Activated T-helper 2 cell treated with anti-CD3 and anti-CD28 coated beads, Interferon-gamma antibody, Interleukin-2, Interleukin-4, amounts not matched to agents 10 μg/mL and 5 μg/mL and 100 μg/mL, durations not matched to agents 14 hours and 24 hours and 36 hours (primary cell): ENCODE data around the gene IFT81. TPM values are rescaled to one million over a fixed set of nuclear protein-coding genes. Genes with fewer than 3 reads are reported as not detected.

Source experiments
- DNase-seq: peaks from one replicate; pipeline ENCODE4 v3.0.0; 2021; ENCODE audit warnings: low spot score
- H3K27ac Mint-ChIP-seq: one replicate; pipeline ENCODE4 v1.8.0; 2021; ENCODE audit warnings: mixed read lengths
- H3K27me3 Mint-ChIP-seq: one replicate; pipeline ENCODE4 v1.8.0; 2021; ENCODE audit warnings: low read depth, mixed read lengths
- H3K36me3 Mint-ChIP-seq: one replicate; pipeline ENCODE4 v1.8.0; 2021; ENCODE audit warnings: low read depth, mixed read lengths
- H3K4me1 Mint-ChIP-seq: one replicate; pipeline ENCODE4 v1.8.0; 2021; ENCODE audit warnings: low read depth, mixed read lengths
- H3K4me3 Mint-ChIP-seq: one replicate; pipeline ENCODE4 v1.8.0; 2021; ENCODE audit warnings: low read depth, mild to moderate bottlenecking, moderate library complexity, mixed read lengths
- H3K9me3 Mint-ChIP-seq: one replicate; pipeline ENCODE4 v1.8.0; 2021; ENCODE audit warnings: mixed read lengths
- intact Hi-C: fragments of 100-400 bp; cut with micrococcal nuclease; formaldehyde crosslinking; loops from one replicate; pipeline ENCODE4 v1.15.1; 2023
- total RNA-seq: library from RNA; stranded (reverse); gene quantifications from 2 replicates; pipeline ENCODE4 v1.2.3, GENCODE V29; 2022

Gene IFT81
- total RNA-seq, 1 donor from 2014 or later = 1.3 TPM

GRCh38 chr12:110141389-110141788 lies 17.2 kb downstream of the IFT81 start:
- Mint-ChIP-seq H3K27me3 (no peaks in the 10 kb centered on the region), H3K36me3 (no peaks in the 10 kb centered on the region), H3K27ac (no peak overlapping the region), H3K9me3 (no peaks in the 10 kb centered on the region), H3K4me1 (no peaks in the 10 kb centered on the region), H3K4me3 (no peak overlapping the region)
- intact Hi-C loops = no loop called here
- no peak for DNase-seq

- intact Hi-C loops = no loop called here
- DNase-seq = no peak
- peaks cover 9% of the 10 kb centered on the region for H3K4me1 Mint-ChIP-seq
- no peaks in the 10 kb centered on the region for H3K9me3 Mint-ChIP-seq
- H3K27me3 Mint-ChIP-seq = no peaks in the 10 kb centered on the region
- H3K27ac Mint-ChIP-seq = no peak overlapping the region
- no peak overlapping the region for H3K4me3 Mint-ChIP-seq
- no peaks in the 10 kb centered on the region for H3K36me3 Mint-ChIP-seq
Measured at GRCh38 chr12:110146986-110147385, 22.8 kb downstream of the IFT81 start.

- Mint-ChIP-seq H3K4me1 (peaks cover 9% of the 10 kb centered on the region), H3K4me3 (no peak overlapping the region), H3K9me3 (no peaks in the 10 kb centered on the region), H3K36me3 (no peaks in the 10 kb centered on the region), H3K27ac (no peak overlapping the region), H3K27me3 (no peaks in the 10 kb centered on the region)
- intact Hi-C loops = no loop called here
- no peak for DNase-seq
Measured at GRCh38 chr12:110149086-110149660, 25.0 kb downstream of the IFT81 start.

GRCh38 chr12:110156766-110157165 lies 32.6 kb downstream of the IFT81 start:
- Mint-ChIP-seq H3K27me3 (no peaks in the 10 kb centered on the region), H3K27ac (no peak overlapping the region), H3K4me3 (no peak overlapping the region), H3K4me1 (peaks cover 10% of the 10 kb centered on the region), H3K9me3 (peaks cover 20% of the 10 kb centered on the region), H3K36me3 (peaks cover 12% of the 10 kb centered on the region)
- intact Hi-C loops = no loop called here
- no peak for DNase-seq

GRCh38 chr12:110157539-110157938 lies 33.4 kb downstream of the IFT81 start:
- intact Hi-C loops = no loop called here
- Mint-ChIP-seq H3K9me3 (peaks cover 20% of the 10 kb centered on the region), H3K27me3 (no peaks in the 10 kb centered on the region), H3K4me3 (no peak overlapping the region), H3K27ac (no peak overlapping the region), H3K36me3 (peaks cover 12% of the 10 kb centered on the region), H3K4me1 (peaks cover 10% of the 10 kb centered on the region)
- DNase-seq = no peak

- H3K4me1 Mint-ChIP-seq = peaks cover 9% of the 10 kb centered on the region
- no peak overlapping the region for H3K4me3 Mint-ChIP-seq
- intact Hi-C loops = loop anchor here (10.0 kb wide), 1 partner anchor 65 kb away; no protein-coding TSS in a partner anchor
- peaks cover 12% of the 10 kb centered on the region for H3K36me3 Mint-ChIP-seq
- no peak overlapping the region for H3K27ac Mint-ChIP-seq
- DNase-seq = no peak
- peaks cover 20% of the 10 kb centered on the region for H3K9me3 Mint-ChIP-seq
- H3K27me3 Mint-ChIP-seq = no peaks in the 10 kb centered on the region
Measured at GRCh38 chr12:110159671-110160245, 35.6 kb downstream of the IFT81 start.

- intact Hi-C loops = loop anchor here (10.0 kb wide), 1 partner anchor 59 kb away; no protein-coding TSS in a partner anchor
- H3K4me1 Mint-ChIP-seq = no peaks in the 10 kb centered on the region
- H3K27ac Mint-ChIP-seq = no peak overlapping the region
- no peaks in the 10 kb centered on the region for H3K9me3 Mint-ChIP-seq
- no peaks in the 10 kb centered on the region for H3K27me3 Mint-ChIP-seq
- no peak for DNase-seq
- H3K36me3 Mint-ChIP-seq = no peaks in the 10 kb centered on the region
- no peak overlapping the region for H3K4me3 Mint-ChIP-seq
Measured at GRCh38 chr12:110165540-110166159, 41.5 kb downstream of the IFT81 start.

GRCh38 chr12:110168732-110169455 lies 44.7 kb downstream of the IFT81 start:
- no peak overlapping the region for H3K27ac Mint-ChIP-seq
- intact Hi-C loops = loop anchor here (10.0 kb wide), 1 partner anchor 56 kb away; no protein-coding TSS in a partner anchor
- no peaks in the 10 kb centered on the region for H3K36me3 Mint-ChIP-seq
- no peak overlapping the region for H3K4me3 Mint-ChIP-seq
- H3K9me3 Mint-ChIP-seq = no peaks in the 10 kb centered on the region
- no peak for DNase-seq
- no peaks in the 10 kb centered on the region for H3K27me3 Mint-ChIP-seq
- no peaks in the 10 kb centered on the region for H3K4me1 Mint-ChIP-seq

- Mint-ChIP-seq H3K4me1 (no peaks in the 10 kb centered on the region), H3K27me3 (peaks cover 1% of the 10 kb centered on the region), H3K36me3 (no peaks in the 10 kb centered on the region), H3K9me3 (no peaks in the 10 kb centered on the region), H3K27ac (no peak overlapping the region), H3K4me3 (no peak overlapping the region)
- intact Hi-C loops = no loop called here
- no peak for DNase-seq
Measured at GRCh38 chr12:110170535-110171185, 46.5 kb downstream of the IFT81 start.

GRCh38 chr12:110171186-110171538 lies 47.0 kb downstream of the IFT81 start:
- no peaks in the 10 kb centered on the region for H3K9me3 Mint-ChIP-seq
- DNase-seq = no peak
- H3K4me3 Mint-ChIP-seq = no peak overlapping the region
- no peaks in the 10 kb centered on the region for H3K4me1 Mint-ChIP-seq
- peaks cover 1% of the 10 kb centered on the region for H3K27me3 Mint-ChIP-seq
- intact Hi-C loops = no loop called here
- no peak overlapping the region for H3K27ac Mint-ChIP-seq
- H3K36me3 Mint-ChIP-seq = no peaks in the 10 kb centered on the region

GRCh38 chr12:110171636-110172035 lies 47.5 kb downstream of the IFT81 start:
- Mint-ChIP-seq H3K4me1 (no peaks in the 10 kb centered on the region), H3K27me3 (peaks cover 1% of the 10 kb centered on the region), H3K9me3 (no peaks in the 10 kb centered on the region), H3K36me3 (no peaks in the 10 kb centered on the region), H3K4me3 (no peak overlapping the region), H3K27ac (no peak overlapping the region)
- DNase-seq = no peak
- intact Hi-C loops = no loop called here

- no peak overlapping the region for H3K27ac Mint-ChIP-seq
- H3K9me3 Mint-ChIP-seq = no peaks in the 10 kb centered on the region
- no peak for DNase-seq
- peaks cover 1% of the 10 kb centered on the region for H3K27me3 Mint-ChIP-seq
- H3K4me3 Mint-ChIP-seq = no peak overlapping the region
- H3K4me1 Mint-ChIP-seq = no peaks in the 10 kb centered on the region
- intact Hi-C loops = no loop called here
- no peaks in the 10 kb centered on the region for H3K36me3 Mint-ChIP-seq
Measured at GRCh38 chr12:110174373-110174996, 50.3 kb downstream of the IFT81 start.
